HCT116 (cell line): ENCODE data around the gene PIWIL4. TPM values are rescaled to one million over a fixed set of nuclear protein-coding genes. Genes with fewer than 3 reads are reported as not detected.

Experiments
- ATAC-seq: fragments of 200-7000 bp; cut with Tn5 transposase; 2 replicates; pipeline ENCODE4 v1.9.1; 2020; ENCODE audit warnings: mild to moderate bottlenecking, moderate library complexity
- BruUV-seq: library from RNA; stranded (reverse); fragments of 400-500 nt; replicated peaks from 2 replicates; lab custom pipeline; 2021; lab: Mats Ljungman, UMichigan
- CTCF ChIA-PET: fragments of 300-600 bp; sonication (Branson Sonifier 250); formaldehyde crosslinking; loops from one replicate; lab custom pipeline; 2021; ENCODE audit warnings: antibody characterized with exemption; lab: Charles Lee
- POLR2A ChIA-PET: fragments of 300-600, 350-600 bp; sonication (Branson Sonifier 250); formaldehyde crosslinking; loops from one replicate; lab custom pipeline; 2021; ENCODE audit warnings: antibody characterized with exemption; lab: Charles Lee
- RAD21 ChIA-PET, 2 experiments: fragments of 300-600 bp; sonication (Branson Sonifier 250); formaldehyde crosslinking; loops; one replicate each; lab custom pipeline; 2023; ENCODE audit warnings: low total read pairs in 2 of 2; ENCODE audit not compliant: uncharacterized antibody in 2 of 2, unreplicated experiment in 2 of 2, low non-redundant PET in 1 of 2; lab: Charles Lee
- DNase-seq: peaks from one replicate; pipeline ENCODE4 v3.0.0-alpha.2; 2010; ENCODE audit warnings: low read depth, low spot score
- H2AFZ ChIP-seq: fragments of 200-600 bp; shearing (Covaris generic), sonication (generic); 2 replicates; pipeline ENCODE4 v1.6.1; 2017; ENCODE audit warnings: low read depth, mixed run types, mixed read lengths, antibody characterized with exemption, low read length; ENCODE audit not compliant: poor library complexity, severe bottlenecking
- H3K27ac ChIP-seq: 2 replicates; pipeline ENCODE4 v1.5.1; 2012; ENCODE audit warnings: low read depth, low read length
- H3K27me3 ChIP-seq: fragments of 200-600 bp; sonication (generic); 2 replicates; pipeline ENCODE4 v1.6.1; 2016; ENCODE audit warnings: mixed run types, low read length, mixed read lengths; ENCODE audit not compliant: insufficient read depth
- H3K36me3 ChIP-seq, 2 experiments: fragments of 200-500 bp in 1 of 2; fragments of 200-600 bp in 1 of 2; sonication (Bioruptor generic) in 1 of 2; sonication (generic) in 1 of 2; 2 replicates each; pipeline versions ENCODE4 v1.5.1 to v1.6.1; 2014 to 2016; ENCODE audit warnings: low read length in 2 of 2, inconsistent platforms in 1 of 2, mixed read lengths in 1 of 2, mixed run types in 1 of 2; ENCODE audit not compliant: insufficient read depth in 2 of 2, control insufficient read depth in 1 of 2
- H3K4me1 ChIP-seq, 2 experiments: fragments of 200-600 bp in 1 of 2; sonication (generic) in 1 of 2; 2 replicates each; pipeline versions ENCODE4 v1.5.1 to v1.6.1; 2012 to 2017; ENCODE audit warnings: low read length in 2 of 2, inconsistent platforms in 1 of 2, mild to moderate bottlenecking in 1 of 2, mixed read lengths in 1 of 2, mixed run types in 1 of 2, moderate library complexity in 1 of 2; ENCODE audit not compliant: insufficient read depth in 2 of 2, control insufficient read depth in 1 of 2
- H3K4me2 ChIP-seq: fragments of 200-600 bp; sonication (generic); 2 replicates; pipeline ENCODE4 v1.6.1; 2017; ENCODE audit warnings: mixed run types, low read length, mixed read lengths
- H3K4me3 ChIP-seq, 2 experiments: fragments of 200-600 bp in 1 of 2; sonication (generic) in 1 of 2; replicated peaks in 1 of 2; 2 replicates each; pipeline ENCODE4 v1.5.1; 2011 to 2016; ENCODE audit warnings: low read length in 2 of 2, control low read depth in 1 of 2, low read depth in 1 of 2, mild to moderate bottlenecking in 1 of 2, mixed read lengths in 1 of 2, mixed run types in 1 of 2
- H3K79me2 ChIP-seq: fragments of 200-600 bp; sonication (generic); 2 replicates; pipeline ENCODE4 v1.6.1; 2017; ENCODE audit warnings: mild to moderate bottlenecking, mixed run types, low read length, moderate library complexity, mixed read lengths; ENCODE audit not compliant: insufficient read depth
- H3K9ac ChIP-seq: fragments of 200-600 bp; sonication (generic); 2 replicates; pipeline ENCODE4 v1.6.1; 2016; ENCODE audit warnings: low read length, mixed read lengths
- H3K9me2 ChIP-seq: fragments of 200-600 bp; sonication (generic), shearing (Covaris generic); 2 replicates; pipeline ENCODE4 v1.6.1; 2017; ENCODE audit warnings: mixed run types, mild to moderate bottlenecking, moderate library complexity; ENCODE audit not compliant: insufficient read depth
- H3K9me3 ChIP-seq, 2 experiments: fragments of 200-500 bp in 1 of 2; fragments of 200-600 bp in 1 of 2; sonication (Bioruptor generic) in 1 of 2; sonication (generic) in 1 of 2; 2 replicates each; pipeline ENCODE4 v1.6.1; 2014 to 2017; ENCODE audit warnings: low read length in 2 of 2, mixed read lengths in 2 of 2, inconsistent platforms in 1 of 2, low read depth in 1 of 2, mild to moderate bottlenecking in 1 of 2, mixed run types in 1 of 2, moderate library complexity in 1 of 2; ENCODE audit not compliant: control insufficient read depth in 1 of 2, insufficient read depth in 1 of 2
- H4K20me1 ChIP-seq: fragments of 200-600 bp; sonication (generic), shearing (Covaris generic); 2 replicates; pipeline ENCODE4 v1.6.1; 2017; ENCODE audit warnings: mixed run types, mild to moderate bottlenecking, moderate library complexity; ENCODE audit not compliant: insufficient read depth
- ATF3 ChIP-seq: IDR thresholded peaks from 2 replicates; pipeline ENCODE4 v1.6.1; 2012
- CEBPB ChIP-seq: IDR thresholded peaks from 2 replicates; pipeline ENCODE4 v1.6.1; 2012; ENCODE audit warnings: low read depth
- ELF1 ChIP-seq: IDR thresholded peaks from 2 replicates; pipeline ENCODE4 v1.6.1; 2012; ENCODE audit warnings: low read depth, borderline replicate concordance
- EZH2 ChIP-seq: fragments of 200-600 bp; sonication (generic); IDR thresholded peaks from 2 replicates; pipeline ENCODE4 v1.6.1; 2017; ENCODE audit warnings: antibody characterized with exemption, mixed run types
- POLR2A ChIP-seq: IDR thresholded peaks from 2 replicates; pipeline ENCODE4 v1.7.0; 2011; ENCODE audit warnings: borderline replicate concordance; ENCODE audit not compliant: insufficient read depth, insufficient read length; ENCODE audit errors: extremely low read depth
- POLR2AphosphoS5 ChIP-seq: IDR thresholded peaks from 2 replicates; pipeline ENCODE4 v1.6.1; 2011; ENCODE audit warnings: mild to moderate bottlenecking, low read depth, low read length, moderate library complexity
- SP1 ChIP-seq: IDR thresholded peaks from 2 replicates; pipeline ENCODE4 v1.6.1; 2012; ENCODE audit warnings: low read depth
- YY1 ChIP-seq: IDR thresholded peaks from 2 replicates; pipeline ENCODE4 v1.6.1; 2011; ENCODE audit warnings: low read length, low read depth, moderate library complexity, mild to moderate bottlenecking; ENCODE audit not compliant: insufficient replicate concordance; ENCODE audit errors: extremely low read depth
- intact Hi-C: fragments of 100-400 bp; cut with micrococcal nuclease; formaldehyde crosslinking; loops from 2 replicates; pipeline ENCODE4 v1.10.0; 2022
- total RNA-seq: library from RNA; stranded (reverse); gene quantifications from one replicate; pipeline ENCODE4 v1.2.1, GENCODE V29; 2021; ENCODE audit not compliant: unreplicated experiment
- TF ChIP-seq, protein P1 (sequence below): IDR thresholded peaks from 2 replicates; pipeline ENCODE4 v1.6.1; 2011; ENCODE audit warnings: mild to moderate bottlenecking, low read length, moderate library complexity; ENCODE audit not compliant: insufficient replicate concordance; ENCODE audit errors: extremely low read depth

Gene PIWIL4
- total RNA-seq, 1 experiment from 2014 or later, result 0.34 TPM

DNA sequence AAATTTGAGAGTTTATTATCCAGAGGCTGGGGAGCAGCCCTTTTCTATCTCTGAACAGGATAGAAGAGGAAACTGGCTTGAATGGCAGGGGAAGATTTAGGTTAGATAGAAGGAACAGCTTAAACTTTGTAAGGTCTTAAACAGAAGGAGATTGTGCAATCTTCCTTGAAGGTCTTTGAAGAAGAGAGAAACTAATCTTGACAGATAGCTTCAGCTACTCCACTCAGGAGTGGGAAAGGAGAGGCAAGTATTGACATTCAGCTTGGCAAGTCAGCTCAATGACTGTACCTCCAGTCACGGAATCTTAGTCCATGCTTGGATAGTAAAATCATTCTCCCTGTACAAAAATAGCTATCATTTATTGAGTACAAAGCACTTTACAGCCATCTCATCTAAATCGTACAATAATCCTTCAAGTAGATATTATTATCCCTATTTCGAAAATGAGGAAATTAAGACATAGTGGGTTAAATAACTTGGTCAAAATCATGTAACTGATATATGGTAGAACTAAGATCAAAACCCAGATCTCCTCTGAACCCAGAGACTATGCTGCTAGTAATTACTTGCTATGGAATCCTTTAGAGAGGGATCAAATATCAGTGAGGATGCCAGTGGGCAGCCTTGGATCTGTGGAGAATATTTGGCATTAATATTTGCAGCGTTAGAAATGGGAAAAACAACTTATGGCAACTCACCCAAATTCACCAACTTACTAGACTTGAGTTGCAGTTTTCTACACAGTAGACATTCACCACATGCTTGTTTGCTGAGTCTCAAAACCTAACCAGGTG, 40.3 kb upstream of the PIWIL4 start:
- DNase-seq (no peak), ATAC-seq (no peak)
- POLR2A ChIA-PET, result no interaction called here
- H3K9me3 ChIP-seq, result no peaks in the 10 kb centered on the region
- H3K79me2 ChIP-seq, result no peaks in the 10 kb centered on the region
- BruUV-seq, result no TSS peak
- H3K4me3 ChIP-seq, result no peak overlapping the region
- H4K20me1 ChIP-seq, result no peaks in the 10 kb centered on the region
- no peaks in the 10 kb centered on the region for H3K9me2 ChIP-seq
- no peak overlapping the region for H2AFZ ChIP-seq
- TF ChIP-seq, protein P1, sequence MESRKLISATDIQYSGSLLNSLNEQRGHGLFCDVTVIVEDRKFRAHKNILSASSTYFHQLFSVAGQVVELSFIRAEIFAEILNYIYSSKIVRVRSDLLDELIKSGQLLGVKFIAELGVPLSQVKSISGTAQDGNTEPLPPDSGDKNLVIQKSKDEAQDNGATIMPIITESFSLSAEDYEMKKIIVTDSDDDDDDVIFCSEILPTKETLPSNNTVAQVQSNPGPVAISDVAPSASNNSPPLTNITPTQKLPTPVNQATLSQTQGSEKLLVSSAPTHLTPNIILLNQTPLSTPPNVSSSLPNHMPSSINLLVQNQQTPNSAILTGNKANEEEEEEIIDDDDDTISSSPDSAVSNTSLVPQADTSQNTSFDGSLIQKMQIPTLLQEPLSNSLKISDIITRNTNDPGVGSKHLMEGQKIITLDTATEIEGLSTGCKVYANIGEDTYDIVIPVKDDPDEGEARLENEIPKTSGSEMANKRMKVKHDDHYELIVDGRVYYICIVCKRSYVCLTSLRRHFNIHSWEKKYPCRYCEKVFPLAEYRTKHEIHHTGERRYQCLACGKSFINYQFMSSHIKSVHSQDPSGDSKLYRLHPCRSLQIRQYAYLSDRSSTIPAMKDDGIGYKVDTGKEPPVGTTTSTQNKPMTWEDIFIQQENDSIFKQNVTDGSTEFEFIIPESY, result no peak
- TF ChIP-seq EZH2 (no peak), POLR2AphosphoS5 (no peak), CEBPB (no peak), SP1 (no peak), YY1 (no peak), POLR2A (no peak), ATF3 (no peak), ELF1 (no peak)
- H3K9ac ChIP-seq, result no peak overlapping the region
- no peaks in the 10 kb centered on the region for H3K36me3 ChIP-seq
- CTCF ChIA-PET, result no interaction called here
- H3K27me3 ChIP-seq, result no peaks in the 10 kb centered on the region
- no peak overlapping the region for H3K4me2 ChIP-seq
- intact Hi-C loops, result no loop called here
- H3K27ac ChIP-seq, result no peak overlapping the region
- H3K4me1 ChIP-seq, result no peaks in the 10 kb centered on the region
- RAD21 ChIA-PET, result no interaction called here
